SK-N-SH treated with all-trans-retinoic acid at 6 μM for 48 hours (cell line): ENCODE measurements around the gene DNM1.

Source experiments
- ATAC-seq: fragments of 200-7000 bp; cut with Tn5 transposase; 3 replicates; pipeline ENCODE4 v1.9.1; 2020; ENCODE audit warnings: mild to moderate bottlenecking, moderate library complexity
- ARNTL ChIP-seq: fragments of 450-650 bp; formaldehyde crosslinking; IDR thresholded peaks from 2 replicates; pipeline ENCODE4 v1.5.0; 2020; ENCODE audit warnings: low read depth, mild to moderate bottlenecking, moderate library complexity, borderline replicate concordance
- BACH2 ChIP-seq: fragments of 250-450 bp; sonication (Bioruptor Pico); IDR thresholded peaks from 2 replicates; pipeline ENCODE4 v1.9.0; 2021; ENCODE audit warnings: mild to moderate bottlenecking, borderline replicate concordance
- CSDC2 ChIP-seq: fragments of 250-450 bp; sonication (Bioruptor Pico); IDR thresholded peaks from 2 replicates; pipeline ENCODE4 v1.5.0; 2020; ENCODE audit warnings: mild to moderate bottlenecking, moderate library complexity
- CSRNP3 ChIP-seq: fragments of 250-450 bp; sonication (Bioruptor Pico); IDR thresholded peaks from 2 replicates; pipeline ENCODE4 v1.5.1; 2021; ENCODE audit warnings: mild to moderate bottlenecking, moderate library complexity
- ESRRG ChIP-seq: fragments of 250-450 bp; sonication (Bioruptor Pico); IDR thresholded peaks from 2 replicates; pipeline ENCODE4 v1.6.1; 2021; ENCODE audit warnings: mild to moderate bottlenecking
- GLIS3 ChIP-seq: fragments of 250-450 bp; sonication (Bioruptor Pico); IDR thresholded peaks from 2 replicates; pipeline ENCODE4 v1.5.0; 2020; ENCODE audit warnings: mild to moderate bottlenecking, moderate library complexity
- ISL1 ChIP-seq: fragments of 250-450 bp; sonication (Bioruptor Pico); IDR thresholded peaks from 2 replicates; pipeline ENCODE4 v2.1.2; 2022; ENCODE audit warnings: mild to moderate bottlenecking, moderate library complexity
- OSR1 ChIP-seq: fragments of 250-450 bp; sonication (Bioruptor Pico); IDR thresholded peaks from 2 replicates; pipeline ENCODE4 v1.8.0; 2022; ENCODE audit warnings: moderate library complexity, mild to moderate bottlenecking, inconsistent platforms
- PATZ1 ChIP-seq: fragments of 250-450 bp; sonication (Bioruptor Pico); IDR thresholded peaks from 2 replicates; pipeline ENCODE4 v1.8.0; 2020; ENCODE audit warnings: mild to moderate bottlenecking, moderate library complexity, borderline replicate concordance
- POU6F1 ChIP-seq: fragments of 250-450 bp; sonication (Bioruptor Pico); IDR thresholded peaks from 2 replicates; pipeline ENCODE4 v1.8.0; 2021; ENCODE audit warnings: low read depth, mild to moderate bottlenecking, moderate library complexity, borderline replicate concordance
- PPARA ChIP-seq: fragments of 250-450 bp; sonication (Bioruptor Pico); IDR thresholded peaks from 2 replicates; pipeline ENCODE4 v1.5.0; 2020; ENCODE audit warnings: mild to moderate bottlenecking, borderline replicate concordance
- RARB ChIP-seq: fragments of 250-450 bp; sonication (Bioruptor Pico); IDR thresholded peaks from 2 replicates; pipeline ENCODE4 v1.8.0; 2021; ENCODE audit warnings: mild to moderate bottlenecking, moderate library complexity
- SNAI2 ChIP-seq: fragments of 250-450 bp; sonication (Bioruptor Pico); IDR thresholded peaks from 2 replicates; pipeline ENCODE4 v1.5.0; 2020; ENCODE audit warnings: mild to moderate bottlenecking, moderate library complexity
- TCF4 ChIP-seq: fragments of 250-450 bp; sonication (Bioruptor Pico); IDR thresholded peaks from 2 replicates; pipeline ENCODE4 v1.8.0; 2021; ENCODE audit warnings: mild to moderate bottlenecking, moderate library complexity, borderline replicate concordance
- TOX ChIP-seq: fragments of 250-450 bp; sonication (Bioruptor Pico); IDR thresholded peaks from 2 replicates; pipeline ENCODE4 v1.8.0; 2021; ENCODE audit warnings: mild to moderate bottlenecking, moderate library complexity, borderline replicate concordance
- TSHZ2 ChIP-seq: fragments of 250-450 bp; sonication (Bioruptor Pico); IDR thresholded peaks from 2 replicates; pipeline ENCODE4 v1.5.0; 2020; ENCODE audit warnings: mild to moderate bottlenecking, moderate library complexity
- ZC3H10 ChIP-seq: fragments of 250-450 bp; sonication (Bioruptor Pico); IDR thresholded peaks from 2 replicates; pipeline ENCODE4 v1.5.1; 2021; ENCODE audit warnings: mild to moderate bottlenecking, moderate library complexity
- ZFP3 ChIP-seq: fragments of 250-450 bp; sonication (Bioruptor Pico); IDR thresholded peaks from 2 replicates; pipeline ENCODE4 v1.5.0; 2020; ENCODE audit warnings: mild to moderate bottlenecking, moderate library complexity
- ZFP30 ChIP-seq: fragments of 450-650 bp; formaldehyde crosslinking; IDR thresholded peaks from 2 replicates; pipeline ENCODE4 v1.5.0; 2022; ENCODE audit warnings: mild to moderate bottlenecking, moderate library complexity
- ZNF565 ChIP-seq: fragments of 450-650 bp; formaldehyde crosslinking; conservative IDR thresholded peaks from 2 replicates; pipeline ENCODE4 v1.5.0; 2020; ENCODE audit warnings: low read depth, mild to moderate bottlenecking, moderate library complexity
- ZNF70 ChIP-seq: fragments of 450-650 bp; formaldehyde crosslinking; IDR thresholded peaks from 2 replicates; pipeline ENCODE4 v1.5.0; 2020; ENCODE audit warnings: mild to moderate bottlenecking, moderate library complexity
- ZNF8 ChIP-seq: fragments of 450-650 bp; formaldehyde crosslinking; IDR thresholded peaks from 2 replicates; pipeline ENCODE4 v1.5.0; 2020; ENCODE audit warnings: mild to moderate bottlenecking, moderate library complexity
- TF ChIP-seq, protein P1 (sequence below): fragments of 250-450 bp; sonication (Bioruptor Pico); IDR thresholded peaks from 2 replicates; pipeline ENCODE4 v1.5.1; 2020; ENCODE audit warnings: low read depth, mild to moderate bottlenecking, moderate library complexity

DNM1 gene

DNA sequence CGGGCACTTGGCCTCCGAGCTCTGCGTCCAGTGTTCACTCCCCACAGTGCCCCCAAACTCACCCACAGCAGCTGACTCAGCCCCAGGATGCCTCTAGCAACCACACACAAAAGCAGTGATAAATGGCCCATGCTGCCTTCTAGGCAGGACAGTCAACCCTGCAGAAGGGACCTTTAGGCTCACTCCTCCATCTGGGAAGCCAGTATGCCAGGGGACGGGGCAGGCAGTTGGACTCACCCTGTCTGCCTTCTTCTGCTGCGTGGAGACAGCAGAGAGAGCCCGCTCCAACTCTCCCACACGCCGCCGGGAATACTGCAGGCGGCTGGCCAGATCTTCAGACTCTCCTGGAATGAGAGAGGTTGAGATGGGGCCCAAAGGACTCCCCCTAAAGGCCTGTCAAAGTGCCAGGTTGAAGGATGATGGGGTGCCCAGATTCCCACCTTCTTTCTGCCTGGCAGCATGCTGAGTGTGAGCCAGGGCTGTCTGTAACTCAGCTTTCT, 62.2 kb downstream of the DNM1 start:
- TF ChIP-seq PATZ1 (no peak), TOX (no peak), ZFP3 (CRISPR knock-in tag) (no peak), PPARA (CRISPR knock-in tag) (no peak), CSDC2 (CRISPR knock-in tag) (no peak), ISL1 (CRISPR knock-in tag) (no peak)
- TF ChIP-seq, protein P1, sequence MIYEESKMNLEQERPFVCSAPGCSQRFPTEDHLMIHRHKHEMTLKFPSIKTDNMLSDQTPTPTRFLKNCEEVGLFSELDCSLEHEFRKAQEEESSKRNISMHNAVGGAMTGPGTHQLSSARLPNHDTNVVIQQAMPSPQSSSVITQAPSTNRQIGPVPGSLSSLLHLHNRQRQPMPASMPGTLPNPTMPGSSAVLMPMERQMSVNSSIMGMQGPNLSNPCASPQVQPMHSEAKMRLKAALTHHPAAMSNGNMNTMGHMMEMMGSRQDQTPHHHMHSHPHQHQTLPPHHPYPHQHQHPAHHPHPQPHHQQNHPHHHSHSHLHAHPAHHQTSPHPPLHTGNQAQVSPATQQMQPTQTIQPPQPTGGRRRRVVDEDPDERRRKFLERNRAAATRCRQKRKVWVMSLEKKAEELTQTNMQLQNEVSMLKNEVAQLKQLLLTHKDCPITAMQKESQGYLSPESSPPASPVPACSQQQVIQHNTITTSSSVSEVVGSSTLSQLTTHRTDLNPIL (CRISPR knock-in tag) = no peak
- ATAC-seq = no peak

DNA sequence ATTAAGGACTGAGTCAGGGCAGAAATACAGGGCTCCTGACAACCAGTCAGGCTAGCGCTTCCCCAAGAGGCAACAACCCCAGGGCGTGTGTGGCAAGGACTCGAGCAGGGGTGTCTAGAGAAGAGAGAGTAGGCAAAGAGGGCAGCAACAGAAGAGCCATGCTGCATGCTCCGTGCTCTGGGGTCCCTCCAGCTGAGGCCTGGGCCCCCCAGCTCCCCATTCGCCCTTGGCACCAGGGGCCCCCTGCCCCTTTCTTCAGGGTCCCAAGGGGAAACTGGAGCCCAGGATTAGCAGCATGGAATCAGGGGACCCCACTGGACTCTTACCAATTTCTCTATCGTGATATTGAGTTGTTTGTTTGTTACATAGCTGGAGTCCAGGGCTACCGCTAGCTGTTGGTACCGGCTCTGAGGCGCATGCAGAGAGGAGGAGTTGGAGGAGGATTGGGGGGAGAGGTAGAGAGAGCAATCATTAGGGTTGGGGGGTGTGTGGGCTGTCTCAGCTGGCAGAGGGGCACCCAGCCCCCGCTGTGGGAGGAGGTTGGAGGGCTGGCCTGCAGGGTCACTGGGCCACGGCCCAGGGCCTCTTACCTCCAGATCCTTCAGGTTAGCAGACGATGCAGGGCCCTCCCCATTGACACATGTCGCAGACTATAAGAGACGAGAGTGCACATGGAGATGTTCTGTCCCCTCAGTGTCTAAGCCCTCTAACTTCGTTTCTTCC, 63.9 kb downstream of the DNM1 start:
- ATAC-seq = no peak
- TF ChIP-seq ZFP3 (CRISPR knock-in tag) = no peak
- TF ChIP-seq TOX = no peak

DNA sequence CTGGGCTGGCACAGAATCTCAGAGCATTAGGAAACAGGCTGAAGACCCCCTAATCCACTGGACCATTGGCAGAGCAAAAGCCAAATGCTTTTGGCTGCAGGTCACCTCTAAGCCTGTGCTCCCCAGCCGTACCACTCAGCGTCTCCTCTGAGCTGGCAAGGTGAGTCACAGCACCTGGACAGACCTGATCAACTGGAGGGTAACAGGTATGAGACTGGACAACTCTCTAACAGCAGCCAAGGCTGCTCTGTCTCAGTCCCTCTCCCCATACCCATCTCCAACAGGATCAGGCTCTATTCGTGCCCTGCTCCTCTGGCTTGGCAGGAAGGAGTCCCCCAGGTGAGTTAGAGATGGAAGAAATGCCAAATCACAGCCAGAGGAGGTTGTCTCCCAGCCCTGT, 67.9 kb downstream of the DNM1 start:
- no peak for ATAC-seq

More for the DNA sequence above, 67.9 kb downstream of the DNM1 start:
- no peak for TF ChIP-seq ZNF8 (CRISPR knock-in tag)
- no peak for TF ChIP-seq ZFP30 (CRISPR knock-in tag)
- TF ChIP-seq BACH2 (CRISPR knock-in tag) = no peak
- no peak for TF ChIP-seq CSRNP3
- TF ChIP-seq RARB (CRISPR knock-in tag) = no peak
- no peak for TF ChIP-seq SNAI2 (CRISPR knock-in tag)
- TF ChIP-seq ZFP3 (CRISPR knock-in tag) = no peak
- TF ChIP-seq ZNF70 (CRISPR knock-in tag) = no peak
- TF ChIP-seq PPARA (CRISPR knock-in tag) = no peak
- no peak for TF ChIP-seq TOX
- no peak for TF ChIP-seq ESRRG
- TF ChIP-seq ARNTL (CRISPR knock-in tag) = no peak
- no peak for TF ChIP-seq ZC3H10 (CRISPR knock-in tag)
- no peak for TF ChIP-seq OSR1 (CRISPR knock-in tag)
- TF ChIP-seq CSDC2 (CRISPR knock-in tag) = no peak
- TF ChIP-seq POU6F1 = no peak
- TF ChIP-seq TSHZ2 (CRISPR knock-in tag) = no peak
- no peak for TF ChIP-seq ZNF565 (CRISPR knock-in tag)
- TF ChIP-seq GLIS3 = no peak
- TF ChIP-seq TCF4 (CRISPR knock-in tag) = no peak
